Esophagus squamous epithelium (tissue), 5 donors: Measurements from ENCODE around the gene RAMACL. TPM values are rescaled to one million over a fixed set of nuclear protein-coding genes. Genes with fewer than 3 reads are reported as not detected.

Source experiments
- DNase-seq: peaks from one replicate; lab custom pipeline; 2025; lab: John Stamatoyannopoulos, UW
- H3K27ac ChIP-seq, 4 donors: fragments of 200-600 bp; sonication (generic); one replicate each; pipeline ENCODE4 v1.5.1; 2016 to 2019; ENCODE audit warnings: mild to moderate bottlenecking in 1 of 4
- H3K27me3 ChIP-seq, 4 donors: fragments of 200-600 bp; sonication (generic); 1 replicate in 3 of 4; 2 replicates in 1 of 4; pipeline versions ENCODE4 v1.5.1 to v1.6.0; 2017 to 2021; ENCODE audit warnings: antibody characterized with exemption in 1 of 4
- H3K36me3 ChIP-seq, 3 donors: fragments of 200-600 bp; sonication (generic); one replicate each; pipeline ENCODE4 v1.5.1; 2016 to 2019
- H3K4me1 ChIP-seq, 3 donors: fragments of 200-600 bp; sonication (generic); one replicate each; pipeline ENCODE4 v1.5.1; 2017 to 2019
- H3K4me3 ChIP-seq, 4 donors: fragments of 200-600 bp; sonication (generic); 1 replicate in 3 of 4; 2 replicates in 1 of 4; pipeline ENCODE4 v1.5.1; 2016 to 2019; ENCODE audit warnings: mild to moderate bottlenecking in 2 of 4, moderate library complexity in 1 of 4
- H3K9me3 ChIP-seq, 3 donors: fragments of 200-600 bp; sonication (generic); one replicate each; pipeline ENCODE4 v1.5.1; 2016 to 2019
- POLR2A ChIP-seq, 4 donors: fragments of 450-650 bp; IDR thresholded peaks; one replicate each; pipeline ENCODE4 v1.6.1; 2017; ENCODE audit warnings: antibody characterized with exemption in 4 of 4, mild to moderate bottlenecking in 4 of 4, moderate library complexity in 3 of 4
- WGBS, 2 donors: methylation state at CpG; one replicate each; pipeline ENCODE4 v1.1.5; 2018; 5-methylcytosine and 5-hydroxymethylcytosine counted together
- intact Hi-C: fragments of 100-400 bp; cut with DNase I; formaldehyde crosslinking; loops from one replicate; pipeline ENCODE4 v1.15.0; 2022
- total RNA-seq, 4 donors: library from RNA; depleted of rRNA; stranded (reverse); fragments of >200 nt; gene quantifications; one replicate each; pipeline ENCODE4 v1.1.0, GENCODE V29; 2016
- TF ChIP-seq, protein P1 (sequence below), 6 experiments: fragments of 450-650 bp in 4 of 6; fragments of 200-600 bp in 2 of 6; sonication (generic) in 2 of 6; IDR thresholded peaks; one replicate each; pipeline ENCODE4 v1.5.1; 2016 to 2019; ENCODE audit warnings: antibody characterized with exemption in 6 of 6, mild to moderate bottlenecking in 4 of 6, moderate library complexity in 4 of 6
- donor health status: DM: yes; HTN: yes; CAD: no.

The RAMACL gene
- total RNA-seq, 4 donors from 2014 or later = 0.99 to 2.7 (median 1.3) TPM

GRCh38 chr6:166558156-166559005 lies 28.1 kb downstream of the RAMACL start:
- H3K27ac ChIP-seq = peak overlapping the region; percentile 74 to 89 (median 86)
- H3K4me3 ChIP-seq = no peak overlapping the region
- WGBS, 2 donors = 83 to 88% methylated on average over 6 to 9 of the region's 12 CpGs
- DNase-seq = no peak
- H3K4me1 ChIP-seq = peaks cover 22 to 77% (median 36%) of the 10 kb centered on the region in 3 donors
- intact Hi-C loops = no loop called here
- no peaks in the 10 kb centered on the region for H3K27me3 ChIP-seq
- H3K9me3 ChIP-seq = no peaks in the 10 kb centered on the region
- no peak for TF ChIP-seq POLR2A (IDR thresholded peaks at IDR 0.05)
- TF ChIP-seq, protein P1, sequence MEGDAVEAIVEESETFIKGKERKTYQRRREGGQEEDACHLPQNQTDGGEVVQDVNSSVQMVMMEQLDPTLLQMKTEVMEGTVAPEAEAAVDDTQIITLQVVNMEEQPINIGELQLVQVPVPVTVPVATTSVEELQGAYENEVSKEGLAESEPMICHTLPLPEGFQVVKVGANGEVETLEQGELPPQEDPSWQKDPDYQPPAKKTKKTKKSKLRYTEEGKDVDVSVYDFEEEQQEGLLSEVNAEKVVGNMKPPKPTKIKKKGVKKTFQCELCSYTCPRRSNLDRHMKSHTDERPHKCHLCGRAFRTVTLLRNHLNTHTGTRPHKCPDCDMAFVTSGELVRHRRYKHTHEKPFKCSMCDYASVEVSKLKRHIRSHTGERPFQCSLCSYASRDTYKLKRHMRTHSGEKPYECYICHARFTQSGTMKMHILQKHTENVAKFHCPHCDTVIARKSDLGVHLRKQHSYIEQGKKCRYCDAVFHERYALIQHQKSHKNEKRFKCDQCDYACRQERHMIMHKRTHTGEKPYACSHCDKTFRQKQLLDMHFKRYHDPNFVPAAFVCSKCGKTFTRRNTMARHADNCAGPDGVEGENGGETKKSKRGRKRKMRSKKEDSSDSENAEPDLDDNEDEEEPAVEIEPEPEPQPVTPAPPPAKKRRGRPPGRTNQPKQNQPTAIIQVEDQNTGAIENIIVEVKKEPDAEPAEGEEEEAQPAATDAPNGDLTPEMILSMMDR (IDR thresholded peaks at IDR 0.05) = no peak
- peaks cover 0 to 6% (median 0%) of the 10 kb centered on the region in 3 donors for H3K36me3 ChIP-seq

- H3K27me3 ChIP-seq = no peaks in the 10 kb centered on the region
- 11 to 19% methylated on average over 5 to 12 of the region's 16 CpGs for WGBS, 2 donors
- H3K36me3 ChIP-seq = no peaks in the 10 kb centered on the region
- intact Hi-C loops = no loop called here
- H3K4me1 ChIP-seq = peaks cover 27 to 84% (median 36%) of the 10 kb centered on the region in 3 donors
- TF ChIP-seq, protein P1 (IDR thresholded peaks at IDR 0.05) = peak in 1 of 6 experiments; percentile 11
- peak in 3 of 4 donors; percentile 39 to 46 (median 45) for TF ChIP-seq POLR2A (IDR thresholded peaks at IDR 0.05)
- no peaks in the 10 kb centered on the region for H3K9me3 ChIP-seq
- H3K4me3 ChIP-seq = peak overlapping the region in 2 of 4 donors; percentile 17 to 48
- peak; percentile 29 for DNase-seq
- peak overlapping the region; percentile 74 to 89 (median 86) for H3K27ac ChIP-seq
Measured at GRCh38 chr6:166556863-166557322, 29.6 kb downstream of the RAMACL start.

- no peaks in the 10 kb centered on the region for H3K9me3 ChIP-seq
- H3K4me1 ChIP-seq = peaks cover 27 to 78% (median 36%) of the 10 kb centered on the region in 3 donors
- H3K36me3 ChIP-seq = no peaks in the 10 kb centered on the region
- no peaks in the 10 kb centered on the region for H3K27me3 ChIP-seq
- intact Hi-C loops = no loop called here
- peak overlapping the region; percentile 74 to 89 (median 86) for H3K27ac ChIP-seq
- TF ChIP-seq POLR2A (IDR thresholded peaks at IDR 0.05) = no peak
- TF ChIP-seq, protein P1 (IDR thresholded peaks at IDR 0.05) = no peak
- DNase-seq = no peak
- no peak overlapping the region for H3K4me3 ChIP-seq
Measured at GRCh38 chr6:166556336-166556735, 30.1 kb downstream of the RAMACL start.

DNA sequence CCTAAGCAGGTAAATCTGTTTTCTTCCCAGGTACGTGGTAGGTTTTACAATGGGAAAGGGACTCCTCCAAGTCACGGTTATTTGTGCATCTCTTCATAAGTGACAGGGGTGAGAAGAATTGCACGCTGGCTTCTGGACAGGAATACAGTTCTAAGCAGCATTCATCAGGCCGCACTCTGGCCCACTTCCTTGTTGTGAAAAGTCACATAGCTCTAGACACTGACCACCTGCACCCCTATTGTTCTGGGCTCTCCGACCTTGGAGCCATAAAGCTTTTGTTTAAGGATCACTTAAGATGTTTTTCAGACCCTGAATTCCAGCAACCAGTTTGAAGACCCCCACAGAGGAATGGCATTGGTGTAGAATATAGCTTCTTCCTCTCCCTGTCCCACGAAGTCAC lies 31.4 kb downstream of the RAMACL start:
- DNase-seq = no peak
- Histone ChIP-seq H3K36me3 (no peaks in the 10 kb centered on the region), H3K27ac (peak overlapping the region in 3 of 4 donors; percentile 86 to 89 (median 87)), H3K27me3 (no peaks in the 10 kb centered on the region), H3K4me3 (no peak overlapping the region), H3K9me3 (no peaks in the 10 kb centered on the region), H3K4me1 (peaks cover 27 to 69% (median 36%) of the 10 kb centered on the region in 3 donors)
- intact Hi-C loops = no loop called here
- no peak for TF ChIP-seq POLR2A (IDR thresholded peaks at IDR 0.05)
- TF ChIP-seq, protein P1 (IDR thresholded peaks at IDR 0.05) = no peak
- 79% methylated on average over 6 of the region's 6 CpGs for WGBS, 2 donors

GRCh38 chr6:166554316-166554715 lies 32.2 kb downstream of the RAMACL start:
- no peaks in the 10 kb centered on the region for H3K36me3 ChIP-seq
- intact Hi-C loops = no loop called here
- no peaks in the 10 kb centered on the region for H3K9me3 ChIP-seq
- H3K4me1 ChIP-seq = peaks cover 27 to 64% (median 36%) of the 10 kb centered on the region in 3 donors
- H3K4me3 ChIP-seq = no peak overlapping the region
- TF ChIP-seq, protein P1 (IDR thresholded peaks at IDR 0.05) = no peak
- no peak for TF ChIP-seq POLR2A (IDR thresholded peaks at IDR 0.05)
- H3K27me3 ChIP-seq = no peaks in the 10 kb centered on the region
- no peak for DNase-seq
- peak overlapping the region; percentile 25 to 87 (median 82) for H3K27ac ChIP-seq
- WGBS, 2 donors = 75 to 83% methylated on average over 1 to 8 of the region's 8 CpGs
